Measurements from ENCODE around the gene CCNI2. TPM values are rescaled to one million over a fixed set of nuclear protein-coding genes. Genes with fewer than 3 reads are reported as not detected.

Gene CCNI2
- total RNA-seq, 1 donor from 2014 or later, result 2.5 TPM

GRCh38 chr5:132754947-132755346 lies 7.7 kb downstream of the CCNI2 start:
- DNase-seq (ENCODE audit: low spot score in 2 of 2, unreplicated experiment in 2 of 2), result no peak
- peaks cover 7% of the 10 kb centered on the region for H3K36me3 Mint-ChIP-seq
- no peak overlapping the region for H3K4me3 Mint-ChIP-seq
- no peak overlapping the region for H3K27ac Mint-ChIP-seq
- H3K9me3 Mint-ChIP-seq, result no peaks in the 10 kb centered on the region
- H3K27me3 Mint-ChIP-seq (ENCODE audit: low read depth), result peaks cover 3% of the 10 kb centered on the region
- H3K4me1 Mint-ChIP-seq, result peaks cover 6% of the 10 kb centered on the region
- TF ChIP-seq CTCF (IDR thresholded peaks at IDR 0.05; ENCODE audit: unreplicated experiment), result no peak

GRCh38 chr5:132756542-132756941 lies 9.3 kb downstream of the CCNI2 start:
- H3K36me3 Mint-ChIP-seq, result peaks cover 16% of the 10 kb centered on the region
- no peak overlapping the region for H3K4me3 Mint-ChIP-seq
- peaks cover 6% of the 10 kb centered on the region for H3K4me1 Mint-ChIP-seq
- TF ChIP-seq CTCF (IDR thresholded peaks at IDR 0.05; ENCODE audit: unreplicated experiment), result no peak
- H3K27ac Mint-ChIP-seq, result no peak overlapping the region
- DNase-seq (ENCODE audit: low spot score in 2 of 2, unreplicated experiment in 2 of 2), result no peak
- H3K27me3 Mint-ChIP-seq (ENCODE audit: low read depth), result no peaks in the 10 kb centered on the region
- H3K9me3 Mint-ChIP-seq, result no peaks in the 10 kb centered on the region

GRCh38 chr5:132758451-132758850 lies 11.2 kb downstream of the CCNI2 start:
- peaks cover 25% of the 10 kb centered on the region for H3K36me3 Mint-ChIP-seq
- no peak overlapping the region for H3K27ac Mint-ChIP-seq
- no peak for DNase-seq (ENCODE audit: low spot score in 2 of 2, unreplicated experiment in 2 of 2)
- H3K9me3 Mint-ChIP-seq, result no peaks in the 10 kb centered on the region
- no peak overlapping the region for H3K4me3 Mint-ChIP-seq
- TF ChIP-seq CTCF (IDR thresholded peaks at IDR 0.05; ENCODE audit: unreplicated experiment), result no peak
- H3K27me3 Mint-ChIP-seq (ENCODE audit: low read depth), result no peaks in the 10 kb centered on the region
- H3K4me1 Mint-ChIP-seq, result peaks cover 6% of the 10 kb centered on the region

GRCh38 chr5:132759114-132760048 lies 12.2 kb downstream of the CCNI2 start:
- peaks cover 6% of the 10 kb centered on the region for H3K4me1 Mint-ChIP-seq
- TF ChIP-seq CTCF (IDR thresholded peaks at IDR 0.05; ENCODE audit: unreplicated experiment), result no peak
- H3K27me3 Mint-ChIP-seq (ENCODE audit: low read depth), result no peaks in the 10 kb centered on the region
- H3K27ac Mint-ChIP-seq, result no peak overlapping the region
- DNase-seq (ENCODE audit: low spot score in 2 of 2, unreplicated experiment in 2 of 2), result no peak
- H3K9me3 Mint-ChIP-seq, result no peaks in the 10 kb centered on the region
- peaks cover 27% of the 10 kb centered on the region for H3K36me3 Mint-ChIP-seq
- no peak overlapping the region for H3K4me3 Mint-ChIP-seq

- TF ChIP-seq CTCF (IDR thresholded peaks at IDR 0.05; ENCODE audit: unreplicated experiment), result no peak
- no peak for DNase-seq (ENCODE audit: low spot score in 2 of 2, unreplicated experiment in 2 of 2)
- no peaks in the 10 kb centered on the region for H3K9me3 Mint-ChIP-seq
- no peak overlapping the region for H3K27ac Mint-ChIP-seq
- no peak overlapping the region for H3K4me3 Mint-ChIP-seq
- peaks cover 6% of the 10 kb centered on the region for H3K4me1 Mint-ChIP-seq
- peaks cover 27% of the 10 kb centered on the region for H3K36me3 Mint-ChIP-seq
- H3K27me3 Mint-ChIP-seq (ENCODE audit: low read depth), result no peaks in the 10 kb centered on the region
Observed at GRCh38 chr5:132760049-132760420, 12.8 kb downstream of the CCNI2 start.

Data from mesothelial cell of epicardium (in vitro differentiated cells).